IMR-90 (cell line): ENCODE measurements around the gene GPR142. TPM values are rescaled to one million over a fixed set of nuclear protein-coding genes. Genes with fewer than 3 reads are reported as not detected.

ENCODE experiments used
- ATAC-seq: fragments of 200-7000 bp; cut with Tn5 transposase; 2 replicates; pipeline ENCODE4 v1.9.1; 2020; ENCODE audit warnings: low read depth, mild to moderate bottlenecking, moderate library complexity
- BruUV-seq: library from RNA; stranded (reverse); fragments of 400-500 nt; replicated peaks from 2 replicates; lab custom pipeline; 2021; lab: Mats Ljungman, UMichigan
- CTCF ChIA-PET: fragments of 300-600 bp; formaldehyde crosslinking; extraction: SDS; loops from one replicate; lab custom pipeline; 2021; ENCODE audit warnings: antibody characterized with exemption; lab: Yijun Ruan, JAX
- POLR2A ChIA-PET: fragments of 300-600 bp; sonication (Branson Sonifier 250); formaldehyde crosslinking; loops from one replicate; lab custom pipeline; 2022; ENCODE audit warnings: antibody characterized with exemption; ENCODE audit not compliant: unreplicated experiment; lab: Charles Lee
- DNase-seq: peaks from one replicate; pipeline ENCODE4 v3.0.0; 2013
- H2AFZ ChIP-seq: replicated peaks from 2 replicates; pipeline ENCODE3; 2013; ENCODE audit warnings: low read length, mild to moderate bottlenecking; ENCODE audit not compliant: poor library complexity
- H2AK5ac ChIP-seq: 2 replicates; pipeline ENCODE4 v1.6.1; 2013; ENCODE audit warnings: low read depth, low read length, inconsistent platforms
- H2AK9ac ChIP-seq: replicated peaks from 2 replicates; pipeline ENCODE3; 2013; ENCODE audit warnings: mild to moderate bottlenecking, low read depth, low read length, moderate library complexity; ENCODE audit not compliant: poor library complexity
- H2BK120ac ChIP-seq: 2 replicates; pipeline ENCODE4 v1.6.1; 2013; ENCODE audit warnings: low read depth, low read length, inconsistent platforms
- H2BK15ac ChIP-seq: 3 replicates; pipeline ENCODE4 v1.6.1; 2013; ENCODE audit warnings: low read depth, low read length, inconsistent platforms
- H2BK20ac ChIP-seq: 2 replicates; pipeline ENCODE4 v1.6.1; 2013; ENCODE audit warnings: low read depth, mild to moderate bottlenecking, inconsistent platforms, low read length, moderate library complexity
- H2BK5ac ChIP-seq: 2 replicates; pipeline ENCODE4 v1.6.1; 2013; ENCODE audit warnings: mild to moderate bottlenecking, low read depth, low read length, inconsistent platforms; ENCODE audit not compliant: poor library complexity, severe bottlenecking
- H3K14ac ChIP-seq: replicated peaks from 2 replicates; pipeline ENCODE4 v1.6.1; 2013; ENCODE audit warnings: low read depth, low read length, inconsistent platforms
- H3K18ac ChIP-seq: 2 replicates; pipeline ENCODE4 v1.6.1; 2013; ENCODE audit warnings: low read depth, low read length, control low read depth
- H3K23ac ChIP-seq: 2 replicates; pipeline ENCODE4 v1.6.1; 2013; ENCODE audit warnings: low read depth, low read length, inconsistent platforms
- H3K27ac ChIP-seq: 2 replicates; pipeline ENCODE4 v1.5.1; 2013; ENCODE audit warnings: mild to moderate bottlenecking, control low read depth, low read length; ENCODE audit not compliant: insufficient read depth
- H3K27me3 ChIP-seq: 2 replicates; pipeline ENCODE4 v1.6.1; 2013; ENCODE audit warnings: low read length; ENCODE audit not compliant: control insufficient read depth, insufficient read depth
- H3K36me3 ChIP-seq: 2 replicates; pipeline ENCODE4 v1.6.1; 2013; ENCODE audit warnings: low read length, mixed read lengths; ENCODE audit not compliant: control insufficient read depth, insufficient read depth
- H3K4ac ChIP-seq: 2 replicates; pipeline ENCODE4 v1.6.1; 2013; ENCODE audit warnings: low read depth, low read length, inconsistent platforms
- H3K4me1 ChIP-seq: 2 replicates; pipeline ENCODE4 v1.6.1; 2013; ENCODE audit warnings: low read length, mixed read lengths; ENCODE audit not compliant: control insufficient read depth, insufficient read depth
- H3K4me2 ChIP-seq: 2 replicates; pipeline ENCODE4 v1.6.1; 2013; ENCODE audit warnings: low read depth, mild to moderate bottlenecking, control low read depth, low read length, moderate library complexity
- H3K4me3 ChIP-seq: 2 replicates; pipeline ENCODE4 v1.5.1; 2013; ENCODE audit warnings: low read depth, mild to moderate bottlenecking, control low read depth, low read length, moderate library complexity; ENCODE audit not compliant: insufficient read depth
- H3K56ac ChIP-seq: 2 replicates; pipeline ENCODE4 v1.6.1; 2013; ENCODE audit warnings: low read length, inconsistent platforms; ENCODE audit not compliant: insufficient read depth; ENCODE audit errors: extremely low read depth
- H3K79me1 ChIP-seq, 2 experiments: 2 replicates each; pipeline ENCODE4 v1.6.1; 2013; ENCODE audit warnings: low read length in 2 of 2, inconsistent platforms in 1 of 2, low read depth in 1 of 2
- H3K9ac ChIP-seq: 2 replicates; pipeline ENCODE4 v1.6.1; 2013; ENCODE audit warnings: low read depth, low read length, control low read depth
- H3K9me1 ChIP-seq: 2 replicates; pipeline ENCODE4 v1.6.1; 2013; ENCODE audit warnings: low read length, inconsistent platforms; ENCODE audit not compliant: insufficient read depth
- H3K9me3 ChIP-seq: 2 replicates; pipeline ENCODE4 v1.6.1; 2013; ENCODE audit warnings: low read length; ENCODE audit not compliant: control insufficient read depth, insufficient read depth
- H4K20me1 ChIP-seq: 2 replicates; pipeline ENCODE4 v1.6.1; 2013; ENCODE audit warnings: low read length, inconsistent platforms; ENCODE audit not compliant: insufficient read depth
- H4K5ac ChIP-seq: 2 replicates; pipeline ENCODE4 v1.6.1; 2013; ENCODE audit warnings: mild to moderate bottlenecking, low read depth, low read length, control low read depth
- H4K8ac ChIP-seq, 2 experiments: 2 replicates each; pipeline ENCODE4 v1.6.1; 2013; ENCODE audit warnings: low read depth in 2 of 2, low read length in 2 of 2, control low read depth in 1 of 2, inconsistent platforms in 1 of 2
- H4K91ac ChIP-seq: 2 replicates; pipeline ENCODE4 v1.6.1; 2013; ENCODE audit warnings: low read depth, low read length, inconsistent platforms; ENCODE audit not compliant: insufficient read depth
- BHLHE40 ChIP-seq: fragments of 150-350 bp; IDR thresholded peaks from 2 replicates; pipeline ENCODE4 v1.6.1; 2016; ENCODE audit warnings: mild to moderate bottlenecking, low read depth, low read length
- CTCF ChIP-seq: conservative IDR thresholded peaks from 2 replicates; pipeline ENCODE4 v1.5.1; 2012; ENCODE audit warnings: mild to moderate bottlenecking, low read depth, low read length, improper control_type of control experiment
- FOS ChIP-seq: fragments of 150-350 bp; IDR thresholded peaks from 2 replicates; pipeline ENCODE4 v1.6.1; 2016; ENCODE audit warnings: low read depth, low read length
- MAFK ChIP-seq: IDR thresholded peaks from 2 replicates; pipeline ENCODE4 v1.6.1; 2012; ENCODE audit warnings: low read depth, low read length, improper control_type of control experiment
- MAZ ChIP-seq: IDR thresholded peaks from 2 replicates; pipeline ENCODE4 v1.6.1; 2012; ENCODE audit warnings: low read depth, mild to moderate bottlenecking, low read length, improper control_type of control experiment, moderate library complexity, borderline replicate concordance
- MXI1 ChIP-seq: IDR thresholded peaks from 2 replicates; pipeline ENCODE4 v1.6.1; 2012; ENCODE audit warnings: low read depth, mild to moderate bottlenecking, low read length, moderate library complexity, borderline replicate concordance
- NFE2L2 ChIP-seq: fragments of 150-350 bp; IDR thresholded peaks from 2 replicates; pipeline ENCODE4 v1.6.1; 2016; ENCODE audit warnings: low read depth, mild to moderate bottlenecking, low read length
- POLR2A ChIP-seq: IDR thresholded peaks from 2 replicates; pipeline ENCODE4 v1.6.1; 2012; ENCODE audit warnings: mild to moderate bottlenecking, low read depth, low read length
- RAD21 ChIP-seq: IDR thresholded peaks from 2 replicates; pipeline ENCODE4 v1.6.1; 2012; ENCODE audit warnings: low read length, improper control_type of control experiment
- RCOR1 ChIP-seq: IDR thresholded peaks from 2 replicates; pipeline ENCODE4 v1.6.1; 2012; ENCODE audit warnings: mild to moderate bottlenecking, low read length, improper control_type of control experiment; ENCODE audit not compliant: insufficient replicate concordance
- RFX5 ChIP-seq: IDR thresholded peaks from 2 replicates; pipeline ENCODE4 v1.8.0; 2012; ENCODE audit warnings: low read depth, mild to moderate bottlenecking, low read length, moderate library complexity
- SMC3 ChIP-seq: fragments of 150-350 bp; IDR thresholded peaks from 2 replicates; pipeline ENCODE4 v1.6.1; 2016; ENCODE audit warnings: low read depth, mild to moderate bottlenecking, antibody characterized with exemption, low read length, moderate library complexity
- USF2 ChIP-seq: fragments of 150-350 bp; IDR thresholded peaks from 2 replicates; pipeline ENCODE4 v1.6.1; 2017; ENCODE audit warnings: mild to moderate bottlenecking, antibody characterized with exemption, low read length, low read depth
- WGBS, 2 experiments: methylation state at CpG; one replicate each; pipeline versions ENCODE4 v1.1.5 to v1.1.7; 2013; ENCODE audit warnings: missing lambda C conversion rate in 2 of 2; ENCODE audit not compliant: insufficient read length in 1 of 2; ENCODE audit errors: extremely low coverage in 2 of 2; 5-methylcytosine and 5-hydroxymethylcytosine counted together
- dilution Hi-C: fragments of 300-500 bp; cut with HindIII; formaldehyde crosslinking; loops from one replicate; pipeline ENCODE4 v1.14.3; 2018; ENCODE audit warnings: low sequenced_read_pairs; ENCODE audit not compliant: unreplicated experiment
- in situ Hi-C: fragments of 300-500 bp; cut with MboI; formaldehyde crosslinking; loops from 3 replicates; pipeline ENCODE4 v1.14.3; 2019; ENCODE audit warnings: low sequenced_read_pairs, inconsistent platforms, mixed read lengths
- intact Hi-C: fragments of 100-400 bp; cut with micrococcal nuclease; formaldehyde crosslinking; loops from 2 replicates; pipeline ENCODE4 v1.10.0; 2022
- polyA plus RNA-seq, 3 experiments: library from polyadenylated mRNA; depleted of rRNA; stranded (reverse); fragments of >200 nt; gene quantifications; 2 replicates each; pipeline ENCODE4 v1.2.3, GENCODE V29; 2012; ENCODE audit warnings: low replicate concordance in 1 of 3
- total RNA-seq: library from RNA; depleted of rRNA; stranded (reverse); fragments of >200 nt; gene quantifications from 2 replicates; pipeline ENCODE4 v1.2.3, GENCODE V29; 2012

The GPR142 gene
- total and polyA plus RNA-seq, 2 of the 4 experiments (the other 2 are of a cell fraction), result not detected

- TF ChIP-seq SMC3 (no peak), MAFK (no peak), BHLHE40 (no peak), NFE2L2 (no peak), POLR2A (no peak), MXI1 (no peak), RFX5 (no peak), CTCF (no peak), USF2 (no peak), FOS (no peak), MAZ (no peak), RAD21 (no peak), RCOR1 (no peak)
- dilution Hi-C loops, result no loop called here
Observed at GRCh38 chr17:74385201-74385600, 17.9 kb downstream of the GPR142 start.

More at GRCh38 chr17:74385201-74385600, 17.9 kb downstream of the GPR142 start:
- Histone ChIP-seq H2AK5ac (no peak overlapping the region), H3K79me1 (no peaks in the 10 kb centered on the region), H3K4me1 (no peaks in the 10 kb centered on the region), H3K56ac (no peak overlapping the region), H4K8ac (no peak overlapping the region), H3K9me3 (peaks cover 3% of the 10 kb centered on the region; the same call in 1 of the 2 replicates), H3K14ac (no peak overlapping the region), H3K4me3 (no peak overlapping the region), H2BK20ac (no peak overlapping the region), H4K91ac (no peak overlapping the region), H3K27ac (no peak overlapping the region), H3K9ac (no peak overlapping the region), H2BK15ac (no peak overlapping the region), H2BK5ac (no peak overlapping the region), H2BK120ac (no peak overlapping the region), H3K36me3 (no peaks in the 10 kb centered on the region), H3K18ac (no peak overlapping the region), H3K4me2 (no peak overlapping the region), H4K20me1 (no peaks in the 10 kb centered on the region), H4K5ac (no peak overlapping the region), H3K9me1 (no peaks in the 10 kb centered on the region), H3K27me3 (no peaks in the 10 kb centered on the region; the same call in 1 of the 2 replicates), H3K23ac (no peak overlapping the region), H3K4ac (no peak overlapping the region), H2AK9ac (no peak overlapping the region), H2AFZ (no peak overlapping the region)
- no CpG with 5 or more reads among the region's 3 CpGs for WGBS, 2 experiments
- intact Hi-C loops (no loop called here), in situ Hi-C loops (no loop called here)
- ATAC-seq (no peak), DNase-seq (no peak)
- ChIA-PET POLR2A (no interaction called here), CTCF (no interaction called here)
- no TSS peak for BruUV-seq
